Measurements from ENCODE around the gene DSTN.

- TF ChIP-seq EZH2phosphoT487 (IDR thresholded peaks at IDR 0.05; ENCODE audit: borderline replicate concordance, low read depth, low read length), result no peak
- no peak for TF ChIP-seq CTCF (conservative IDR thresholded peaks at IDR 0.05; ENCODE audit: low read length)
Measured at GRCh38 chr20:17525132-17525531, 44.7 kb upstream of the DSTN start.

All from OCI-LY7 (cell line).